Choroid plexus epithelial cell (primary cell): ENCODE measurements around the gene RBMS3.

ENCODE experiments used
- DNase-seq: peaks from one replicate; pipeline ENCODE4 v3.0.0-alpha.2; 2010; ENCODE audit warnings: low read depth
- H3K4me3 ChIP-seq: 2 replicates; pipeline ENCODE4 v1.5.1; 2011; ENCODE audit warnings: low read depth, mild to moderate bottlenecking, control low read depth, low read length, moderate library complexity
- TF ChIP-seq, protein P1 (sequence below): conservative IDR thresholded peaks from 2 replicates; pipeline ENCODE4 v1.5.1; 2011; ENCODE audit warnings: low read depth, mild to moderate bottlenecking, control low read depth, inconsistent platforms, low read length, moderate library complexity

The RBMS3 gene

DNA sequence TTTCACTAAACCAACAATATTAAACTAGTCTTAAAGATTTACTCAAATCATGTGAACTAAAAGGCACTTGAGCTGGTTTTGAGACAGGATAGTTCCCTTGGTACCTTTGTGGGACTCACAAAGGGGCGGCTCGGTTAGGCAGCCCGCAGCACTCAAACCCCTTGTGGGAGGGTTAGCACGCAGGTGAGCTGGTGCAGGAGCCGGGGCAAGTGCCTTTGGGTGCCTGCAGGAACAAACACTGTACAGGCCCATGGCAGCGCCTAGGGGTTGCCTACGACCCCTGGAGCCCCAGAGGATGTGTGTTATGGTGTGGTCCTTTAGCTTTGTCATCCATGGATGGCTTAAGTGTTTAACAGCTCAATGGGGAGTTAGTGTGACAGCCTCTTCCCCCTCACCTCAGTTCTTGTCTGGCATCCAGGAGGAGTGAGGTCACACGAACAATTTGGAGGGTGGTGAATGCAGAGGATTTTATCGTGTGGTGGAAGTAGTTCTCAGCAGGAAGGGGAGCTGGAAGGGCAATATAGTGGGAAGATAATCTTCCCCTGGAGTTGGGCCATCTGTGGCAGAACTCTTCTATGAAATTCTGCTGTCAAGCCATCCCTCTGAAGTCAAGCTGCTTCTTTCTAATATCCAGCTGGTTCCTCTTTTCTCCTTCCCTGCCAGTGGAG, 470.9 kb downstream of the RBMS3 start:
- TF ChIP-seq, protein P1, sequence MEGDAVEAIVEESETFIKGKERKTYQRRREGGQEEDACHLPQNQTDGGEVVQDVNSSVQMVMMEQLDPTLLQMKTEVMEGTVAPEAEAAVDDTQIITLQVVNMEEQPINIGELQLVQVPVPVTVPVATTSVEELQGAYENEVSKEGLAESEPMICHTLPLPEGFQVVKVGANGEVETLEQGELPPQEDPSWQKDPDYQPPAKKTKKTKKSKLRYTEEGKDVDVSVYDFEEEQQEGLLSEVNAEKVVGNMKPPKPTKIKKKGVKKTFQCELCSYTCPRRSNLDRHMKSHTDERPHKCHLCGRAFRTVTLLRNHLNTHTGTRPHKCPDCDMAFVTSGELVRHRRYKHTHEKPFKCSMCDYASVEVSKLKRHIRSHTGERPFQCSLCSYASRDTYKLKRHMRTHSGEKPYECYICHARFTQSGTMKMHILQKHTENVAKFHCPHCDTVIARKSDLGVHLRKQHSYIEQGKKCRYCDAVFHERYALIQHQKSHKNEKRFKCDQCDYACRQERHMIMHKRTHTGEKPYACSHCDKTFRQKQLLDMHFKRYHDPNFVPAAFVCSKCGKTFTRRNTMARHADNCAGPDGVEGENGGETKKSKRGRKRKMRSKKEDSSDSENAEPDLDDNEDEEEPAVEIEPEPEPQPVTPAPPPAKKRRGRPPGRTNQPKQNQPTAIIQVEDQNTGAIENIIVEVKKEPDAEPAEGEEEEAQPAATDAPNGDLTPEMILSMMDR: no peak
- no peak for DNase-seq
- H3K4me3 ChIP-seq: no peak overlapping the region

DNA sequence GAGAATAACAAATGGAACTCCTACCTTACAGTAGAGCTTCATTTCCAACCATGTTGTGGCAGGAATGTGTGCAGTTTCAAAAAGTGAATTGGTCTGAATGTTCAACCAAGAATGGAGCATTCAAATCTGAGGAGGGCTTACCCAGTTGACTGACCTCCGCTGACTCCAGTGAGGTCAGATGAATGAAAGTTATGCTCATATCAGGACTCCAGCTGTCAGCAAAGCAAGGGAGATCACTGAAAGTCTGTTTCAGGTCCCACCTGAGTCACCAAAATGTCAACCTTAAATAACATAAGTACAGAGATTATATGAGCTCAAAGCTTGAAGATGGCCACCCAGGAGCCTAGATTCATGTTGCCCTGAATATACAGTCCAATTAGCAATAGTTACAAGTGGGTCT, 473.5 kb downstream of the RBMS3 start:
- no peak overlapping the region for H3K4me3 ChIP-seq
- DNase-seq: no peak
- TF ChIP-seq, protein P1: no peak

DNA sequence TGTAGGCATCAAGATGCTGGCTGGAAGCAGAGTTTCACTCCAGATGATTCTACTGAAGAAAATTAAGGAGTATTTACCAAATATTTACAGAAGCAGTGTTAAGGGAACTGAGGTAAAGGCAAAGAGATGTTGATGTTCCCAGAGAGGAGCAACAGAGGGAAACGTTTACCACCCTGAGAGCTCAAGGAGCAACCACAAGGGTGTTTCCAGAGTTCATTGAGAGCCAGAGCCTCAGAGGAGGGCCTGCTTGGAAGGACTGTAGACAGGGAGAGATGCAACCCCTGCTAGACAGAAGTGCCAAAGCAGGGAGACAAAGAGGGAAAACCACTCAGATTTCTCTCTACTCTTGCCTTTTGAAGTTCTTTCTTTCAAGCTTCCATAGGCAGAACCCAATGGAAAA, 474.5 kb downstream of the RBMS3 start:
- TF ChIP-seq, protein P1: no peak
- peak; percentile 54 for DNase-seq
- no peak overlapping the region for H3K4me3 ChIP-seq

DNA sequence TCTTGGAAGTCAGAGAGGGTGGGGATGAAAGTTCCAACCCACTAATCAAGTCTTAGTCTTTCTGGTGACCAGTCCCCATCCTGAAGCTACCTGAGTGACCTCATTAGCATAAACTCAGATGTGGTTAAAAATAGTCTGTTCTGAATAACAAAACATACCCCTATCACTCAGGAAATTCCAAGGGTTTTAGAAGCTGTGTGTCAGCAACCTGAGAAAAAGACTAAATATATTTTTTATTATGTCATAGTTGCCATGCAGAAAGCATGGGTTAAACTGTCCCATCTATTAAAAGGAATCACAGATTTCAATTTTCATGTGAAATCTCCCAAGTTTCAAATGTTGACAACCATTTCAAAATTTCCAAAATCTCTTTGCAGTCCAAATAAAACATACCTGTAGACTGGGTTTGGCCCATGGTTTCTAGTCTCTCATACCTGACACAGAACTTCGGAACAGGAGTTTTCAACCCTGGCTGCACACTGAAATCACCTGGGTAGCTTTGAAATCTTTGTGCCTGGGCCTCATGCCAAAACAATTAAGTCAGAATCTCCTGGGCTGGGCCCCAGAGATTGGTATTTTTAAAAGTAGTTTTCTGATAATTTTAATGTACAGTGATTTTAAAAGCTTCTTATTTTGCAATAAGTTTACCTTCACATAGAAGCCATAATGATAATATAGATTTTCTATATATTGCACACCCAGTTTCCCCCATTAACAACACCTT, 476.3 kb downstream of the RBMS3 start:
- peak; percentile 58 for DNase-seq
- TF ChIP-seq, protein P1: no peak

DNA sequence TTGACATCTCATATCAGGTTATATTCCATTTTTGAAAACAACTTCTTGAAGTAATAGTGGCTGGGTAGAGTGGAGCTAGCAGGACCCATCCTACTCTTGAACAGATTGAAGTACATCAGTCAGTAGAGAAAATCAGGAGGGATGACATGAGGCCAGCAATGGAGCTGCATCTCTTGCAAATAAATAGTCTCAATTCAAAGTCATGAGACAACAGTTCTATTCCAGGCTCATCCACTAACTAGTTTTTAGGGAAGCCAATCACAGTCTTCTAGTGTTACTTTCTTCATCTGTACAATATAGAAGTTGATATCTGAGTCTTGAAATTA, 477.2 kb downstream of the RBMS3 start:
- TF ChIP-seq, protein P1: no peak
- no peak for DNase-seq
- no peak overlapping the region for H3K4me3 ChIP-seq

More for the DNA sequence above, 476.3 kb downstream of the RBMS3 start:
- no peak overlapping the region for H3K4me3 ChIP-seq

DNA sequence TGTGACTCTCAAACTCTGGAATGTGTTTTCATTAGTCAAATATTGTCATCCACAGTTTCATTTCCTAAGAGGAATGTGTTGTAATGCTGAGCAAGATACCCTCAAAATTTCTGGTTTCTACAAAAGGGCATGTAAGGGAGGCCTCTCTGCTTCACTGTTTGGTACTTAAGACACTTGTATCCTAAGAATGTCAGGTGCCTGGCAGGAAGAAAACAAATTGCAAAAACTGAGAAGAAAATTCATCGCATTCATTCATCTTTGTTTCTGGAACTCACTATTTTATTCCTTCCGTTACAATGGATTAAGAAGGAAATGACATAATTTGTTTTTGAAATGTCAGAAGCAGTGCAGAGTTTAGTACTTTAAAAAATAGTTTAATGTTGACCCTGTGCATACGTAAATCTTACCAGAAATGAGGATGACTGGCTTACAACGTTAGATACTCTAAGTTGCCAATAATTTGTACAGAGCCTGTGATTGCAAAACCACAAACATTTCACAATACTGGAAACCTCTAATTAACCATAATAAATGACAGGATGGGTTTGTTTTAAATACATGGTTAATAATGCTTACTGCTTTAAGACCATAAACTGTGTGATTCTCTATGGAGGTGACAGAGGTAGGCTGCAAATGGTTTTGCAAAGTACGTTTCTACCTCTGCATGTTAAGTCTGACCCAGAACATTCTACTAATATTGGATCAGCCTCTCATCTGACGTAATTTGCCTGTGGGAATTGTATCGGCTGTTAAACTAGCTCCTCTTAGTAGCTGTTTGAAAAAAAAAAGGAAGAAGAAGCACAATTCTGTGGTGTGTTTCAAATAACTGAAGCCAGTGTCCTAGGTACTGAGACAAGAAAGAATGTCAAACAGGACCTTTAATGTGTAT, 477.8 kb downstream of the RBMS3 start:
- TF ChIP-seq, protein P1: no peak
- no peak overlapping the region for H3K4me3 ChIP-seq
- DNase-seq: peak; percentile 90
